GM12878 (cell line): ENCODE results near the gene STON2.

Experiments
- ATF7 ChIP-seq: fragments of 450-650 bp; IDR thresholded peaks from 2 replicates; pipeline ENCODE4 v1.6.1; 2016; ENCODE audit warnings: low read depth, mild to moderate bottlenecking
- RFX5 ChIP-seq: IDR thresholded peaks from 2 replicates; pipeline ENCODE4 v1.6.1; 2011; ENCODE audit warnings: low read depth, low read length, improper control_type of control experiment
- TAF1 ChIP-seq: IDR thresholded peaks from 2 replicates; pipeline ENCODE4 v1.6.1; 2011; ENCODE audit warnings: mild to moderate bottlenecking, low read depth, low read length, borderline replicate concordance
- YY1 ChIP-seq: IDR thresholded peaks from 2 replicates; pipeline ENCODE4 v1.6.1; 2011; ENCODE audit warnings: low read depth, mild to moderate bottlenecking, low read length
- ZNF24 ChIP-seq: fragments of 450-650 bp; IDR thresholded peaks from 2 replicates; pipeline ENCODE4 v1.6.1; 2017; ENCODE audit warnings: antibody characterized with exemption, mild to moderate bottlenecking
- ZNF274 ChIP-seq: IDR thresholded peaks from one replicate; pipeline ENCODE4 v1.8.0; 2011; ENCODE audit not compliant: insufficient read length, insufficient read depth
- TF ChIP-seq, protein P1 (sequence below), 3 experiments: IDR thresholded peaks in 2 of 3; conservative IDR thresholded peaks in 1 of 3; 2 replicates each; pipeline ENCODE4 v1.5.1; 2011; ENCODE audit warnings: low read depth in 3 of 3, low read length in 3 of 3, mild to moderate bottlenecking in 3 of 3, control low read depth in 2 of 3, moderate library complexity in 2 of 3, inconsistent platforms in 1 of 3, mixed read lengths in 1 of 3; ENCODE audit not compliant: control insufficient read depth in 2 of 3, insufficient read depth in 1 of 3; ENCODE audit errors: extremely low read depth in 1 of 3
- TF ChIP-seq, protein P2 (sequence below): fragments of 450-650 bp; IDR thresholded peaks from 2 replicates; pipeline ENCODE4 v1.6.1; 2017; ENCODE audit warnings: mild to moderate bottlenecking

DNA sequence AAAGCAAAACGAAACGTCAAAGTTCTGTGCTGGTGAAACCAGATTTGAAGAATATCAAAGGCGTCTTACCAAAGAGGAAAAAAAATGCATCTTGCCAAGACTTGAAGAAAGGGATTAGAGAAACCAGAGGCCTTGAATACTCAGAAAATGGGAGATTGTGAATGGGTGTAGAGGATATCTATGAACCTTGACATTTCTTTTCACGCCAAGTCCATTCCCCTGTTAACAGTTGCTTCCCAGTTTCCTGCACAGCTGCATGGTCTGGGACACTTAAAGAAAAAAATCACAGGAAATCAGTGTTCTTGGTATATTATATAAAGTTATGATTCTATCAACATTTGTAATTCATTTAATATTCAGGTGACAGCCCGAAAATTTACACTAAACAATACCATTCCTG is 178.0 kb downstream of the STON2 start:
- TF ChIP-seq, protein P1, sequence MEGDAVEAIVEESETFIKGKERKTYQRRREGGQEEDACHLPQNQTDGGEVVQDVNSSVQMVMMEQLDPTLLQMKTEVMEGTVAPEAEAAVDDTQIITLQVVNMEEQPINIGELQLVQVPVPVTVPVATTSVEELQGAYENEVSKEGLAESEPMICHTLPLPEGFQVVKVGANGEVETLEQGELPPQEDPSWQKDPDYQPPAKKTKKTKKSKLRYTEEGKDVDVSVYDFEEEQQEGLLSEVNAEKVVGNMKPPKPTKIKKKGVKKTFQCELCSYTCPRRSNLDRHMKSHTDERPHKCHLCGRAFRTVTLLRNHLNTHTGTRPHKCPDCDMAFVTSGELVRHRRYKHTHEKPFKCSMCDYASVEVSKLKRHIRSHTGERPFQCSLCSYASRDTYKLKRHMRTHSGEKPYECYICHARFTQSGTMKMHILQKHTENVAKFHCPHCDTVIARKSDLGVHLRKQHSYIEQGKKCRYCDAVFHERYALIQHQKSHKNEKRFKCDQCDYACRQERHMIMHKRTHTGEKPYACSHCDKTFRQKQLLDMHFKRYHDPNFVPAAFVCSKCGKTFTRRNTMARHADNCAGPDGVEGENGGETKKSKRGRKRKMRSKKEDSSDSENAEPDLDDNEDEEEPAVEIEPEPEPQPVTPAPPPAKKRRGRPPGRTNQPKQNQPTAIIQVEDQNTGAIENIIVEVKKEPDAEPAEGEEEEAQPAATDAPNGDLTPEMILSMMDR (IDR thresholded peaks at IDR 0.05 in 2 of 3, conservative IDR thresholded peaks at IDR 0.05 in 1 of 3; ENCODE audit: control insufficient read depth in 2 of 3, extremely low read depth in 1 of 3, insufficient read depth in 1 of 3, low read depth in 3 of 3, low read length in 3 of 3), result no peak
- TF ChIP-seq YY1, result no peak
- TF ChIP-seq ATF7, result no peak
- TF ChIP-seq RFX5, result no peak
- TF ChIP-seq TAF1, result no peak
- no peak for TF ChIP-seq ZNF24
- TF ChIP-seq ZNF274, result no peak
- TF ChIP-seq, protein P2, sequence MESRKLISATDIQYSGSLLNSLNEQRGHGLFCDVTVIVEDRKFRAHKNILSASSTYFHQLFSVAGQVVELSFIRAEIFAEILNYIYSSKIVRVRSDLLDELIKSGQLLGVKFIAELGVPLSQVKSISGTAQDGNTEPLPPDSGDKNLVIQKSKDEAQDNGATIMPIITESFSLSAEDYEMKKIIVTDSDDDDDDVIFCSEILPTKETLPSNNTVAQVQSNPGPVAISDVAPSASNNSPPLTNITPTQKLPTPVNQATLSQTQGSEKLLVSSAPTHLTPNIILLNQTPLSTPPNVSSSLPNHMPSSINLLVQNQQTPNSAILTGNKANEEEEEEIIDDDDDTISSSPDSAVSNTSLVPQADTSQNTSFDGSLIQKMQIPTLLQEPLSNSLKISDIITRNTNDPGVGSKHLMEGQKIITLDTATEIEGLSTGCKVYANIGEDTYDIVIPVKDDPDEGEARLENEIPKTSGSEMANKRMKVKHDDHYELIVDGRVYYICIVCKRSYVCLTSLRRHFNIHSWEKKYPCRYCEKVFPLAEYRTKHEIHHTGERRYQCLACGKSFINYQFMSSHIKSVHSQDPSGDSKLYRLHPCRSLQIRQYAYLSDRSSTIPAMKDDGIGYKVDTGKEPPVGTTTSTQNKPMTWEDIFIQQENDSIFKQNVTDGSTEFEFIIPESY, result no peak
